ENCODE measurements around the gene NUP62CL.
"Not testable (repeated sequence)": the region's sequence is repeated elsewhere in the genome, so short reads cannot be mapped to it uniquely, and the experiment has no call there.

The NUP62CL gene

GRCh38 chrX:107168712-107169111 lies 37.5 kb downstream of the NUP62CL start:
- in situ Hi-C loops (cut with MboI; ENCODE audit: low pct_unique_long_range_greater_than_20kb, low sequenced_read_pairs, unreplicated experiment) = no loop called here
- TF ChIP-seq CTCF (IDR thresholded peaks at IDR 0.05; ENCODE audit: extremely low read depth, insufficient read depth, missing control alignments) = no peak
- DNase-seq (ENCODE audit: low spot score) = no peak

GRCh38 chrX:107168257-107168656 lies 38.0 kb downstream of the NUP62CL start:
- no peak for DNase-seq (ENCODE audit: low spot score)
- no peak for TF ChIP-seq CTCF (IDR thresholded peaks at IDR 0.05; ENCODE audit: extremely low read depth, insufficient read depth, missing control alignments)
- in situ Hi-C loops (cut with MboI; ENCODE audit: low pct_unique_long_range_greater_than_20kb, low sequenced_read_pairs, unreplicated experiment) = no loop called here

GRCh38 chrX:107167163-107167921 lies 38.9 kb downstream of the NUP62CL start:
- TF ChIP-seq CTCF (IDR thresholded peaks at IDR 0.05; ENCODE audit: extremely low read depth, insufficient read depth, missing control alignments) = no peak
- DNase-seq (ENCODE audit: low spot score) = no peak

GRCh38 chrX:107157618-107158017 lies 48.6 kb downstream of the NUP62CL start:
- DNase-seq (ENCODE audit: low spot score); in situ Hi-C loops (cut with MboI; ENCODE audit: low pct_unique_long_range_greater_than_20kb, low sequenced_read_pairs, unreplicated experiment): not testable (repeated sequence)

More at GRCh38 chrX:107167163-107167921, 38.9 kb downstream of the NUP62CL start:
- in situ Hi-C loops (cut with MboI; ENCODE audit: low pct_unique_long_range_greater_than_20kb, low sequenced_read_pairs, unreplicated experiment) = no loop called here

GRCh38 chrX:107155621-107156430 lies 50.4 kb downstream of the NUP62CL start:
- DNase-seq (ENCODE audit: low spot score); in situ Hi-C loops (cut with MboI; ENCODE audit: low pct_unique_long_range_greater_than_20kb, low sequenced_read_pairs, unreplicated experiment): not testable (repeated sequence)

GRCh38 chrX:107154787-107155620 lies 51.2 kb downstream of the NUP62CL start:
- no peak for TF ChIP-seq CTCF (IDR thresholded peaks at IDR 0.05; ENCODE audit: extremely low read depth, insufficient read depth, missing control alignments)
- in situ Hi-C loops (cut with MboI; ENCODE audit: low pct_unique_long_range_greater_than_20kb, low sequenced_read_pairs, unreplicated experiment) = no loop called here
- DNase-seq (ENCODE audit: low spot score) = no peak

GRCh38 chrX:107153005-107153404 lies 53.2 kb downstream of the NUP62CL start:
- in situ Hi-C loops (cut with MboI; ENCODE audit: low pct_unique_long_range_greater_than_20kb, low sequenced_read_pairs, unreplicated experiment) = no loop called here
- TF ChIP-seq CTCF (IDR thresholded peaks at IDR 0.05; ENCODE audit: extremely low read depth, insufficient read depth, missing control alignments) = no peak
- no peak for DNase-seq (ENCODE audit: low spot score)

Data from GM13977 (cell line).